GM18519 (cell line): Measurements from ENCODE around the gene HSPA4.
"Not testable (repeated sequence)": the region's sequence is repeated elsewhere in the genome, so short reads cannot be mapped to it uniquely, and the experiment has no call there.

Experiments used
- ATAC-seq: cut with Tn5 transposase; IDR thresholded peaks from one replicate; pipeline ENCODE4 v1.9.1; 2021; ENCODE audit warnings: mild to moderate bottlenecking, moderate library complexity; ENCODE audit not compliant: unreplicated experiment, low FRiP score

HSPA4 gene

DNA sequence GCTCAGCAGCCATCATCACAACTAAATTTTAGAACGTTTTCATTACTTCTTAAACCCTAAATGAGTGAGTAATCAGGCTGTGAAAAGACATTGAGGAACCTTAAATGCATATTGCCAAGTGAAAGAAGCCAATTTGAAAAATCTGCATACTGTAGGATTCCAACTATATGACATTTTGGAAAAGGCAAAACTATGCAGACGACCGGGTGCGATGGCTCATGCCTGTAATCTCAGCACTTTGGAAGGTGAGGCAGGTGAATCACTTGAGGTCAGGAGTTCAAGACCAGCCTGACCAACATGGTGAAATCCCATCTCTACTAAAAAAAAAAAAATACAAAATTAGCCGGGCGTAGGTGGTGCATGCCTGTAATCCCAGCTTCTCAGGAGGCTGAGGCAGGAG lies 33.4 kb downstream of the HSPA4 start:
- not testable (repeated sequence) for ATAC-seq

DNA sequence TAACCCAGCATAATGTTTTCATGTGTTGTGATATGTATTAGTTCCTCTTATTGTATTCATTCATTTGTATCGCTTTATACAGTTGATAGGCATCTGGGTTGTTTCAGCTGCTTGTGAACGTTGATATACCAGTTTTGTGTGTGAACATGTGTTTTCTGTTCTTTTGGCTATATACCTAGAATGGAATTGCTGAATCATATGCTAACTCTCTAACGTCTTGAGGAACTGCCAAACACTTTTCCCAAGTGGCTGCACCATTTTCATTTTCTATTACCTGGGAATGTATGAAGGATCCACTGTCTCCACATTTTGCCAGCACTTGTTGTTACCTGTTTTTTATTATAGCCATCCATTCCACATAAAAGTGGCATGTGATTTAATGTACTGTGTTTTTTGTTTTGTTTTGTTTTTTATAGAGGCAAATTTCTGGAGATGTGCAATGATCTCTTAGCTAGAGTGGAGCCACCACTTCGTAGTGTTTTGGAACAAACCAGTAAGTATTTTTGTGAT lies 34.6 kb downstream of the HSPA4 start:
- no peak for ATAC-seq

DNA sequence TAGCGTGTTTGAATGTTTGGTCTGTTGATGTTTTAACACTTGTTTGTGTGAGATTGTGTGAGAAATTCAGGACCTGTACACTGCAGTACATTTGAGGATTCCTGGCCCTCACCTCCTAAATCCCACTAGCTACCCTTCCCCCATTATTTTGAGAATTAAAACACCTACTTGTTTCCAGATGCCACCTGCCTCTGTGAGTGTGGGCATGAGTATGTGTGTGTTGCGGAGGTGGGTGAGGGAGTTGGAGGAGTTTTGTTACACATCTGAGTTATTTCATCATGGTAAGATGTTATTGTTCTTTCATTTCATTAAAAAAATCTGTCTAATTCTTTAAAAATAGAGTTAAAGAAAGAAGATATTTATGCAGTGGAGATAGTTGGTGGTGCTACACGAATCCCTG lies 36.3 kb downstream of the HSPA4 start:
- ATAC-seq, result no peak

DNA sequence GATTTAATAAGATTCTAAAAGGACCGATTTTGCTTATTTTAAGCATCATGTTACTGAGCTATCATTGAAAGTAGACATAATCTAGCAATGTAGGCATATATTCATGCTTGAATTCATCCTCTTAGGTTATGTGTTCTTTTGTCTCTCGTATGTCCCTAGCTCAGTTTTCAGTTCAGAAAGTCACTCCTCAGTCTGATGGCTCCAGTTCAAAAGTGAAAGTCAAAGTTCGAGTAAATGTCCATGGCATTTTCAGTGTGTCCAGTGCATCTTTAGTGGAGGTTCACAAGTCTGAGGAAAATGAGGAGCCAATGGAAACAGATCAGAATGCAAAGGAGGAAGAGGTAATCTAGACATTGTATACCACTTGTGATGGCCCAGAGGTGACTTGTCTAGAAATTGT lies 39.2 kb downstream of the HSPA4 start:
- ATAC-seq, result no peak

DNA sequence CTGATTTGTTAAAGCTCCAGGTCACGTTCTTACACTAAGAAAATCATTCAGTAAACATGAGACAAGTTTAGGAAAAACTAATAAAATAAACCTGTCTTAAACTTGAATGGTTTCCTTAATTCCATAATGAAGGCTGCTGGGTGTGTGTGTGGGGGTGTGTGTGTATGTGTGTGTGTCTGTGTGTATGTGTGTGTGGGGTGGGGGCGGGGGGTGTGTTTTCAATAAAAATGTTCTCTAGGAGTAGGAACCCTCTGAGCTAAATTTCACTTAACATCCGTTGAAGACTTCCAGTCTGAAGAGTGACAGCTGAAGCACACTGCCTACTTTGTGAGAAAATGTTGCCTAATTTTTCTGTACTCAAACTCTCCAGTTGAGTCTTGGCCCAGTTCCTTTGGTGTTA lies 54.5 kb downstream of the HSPA4 start:
- no peak for ATAC-seq

DNA sequence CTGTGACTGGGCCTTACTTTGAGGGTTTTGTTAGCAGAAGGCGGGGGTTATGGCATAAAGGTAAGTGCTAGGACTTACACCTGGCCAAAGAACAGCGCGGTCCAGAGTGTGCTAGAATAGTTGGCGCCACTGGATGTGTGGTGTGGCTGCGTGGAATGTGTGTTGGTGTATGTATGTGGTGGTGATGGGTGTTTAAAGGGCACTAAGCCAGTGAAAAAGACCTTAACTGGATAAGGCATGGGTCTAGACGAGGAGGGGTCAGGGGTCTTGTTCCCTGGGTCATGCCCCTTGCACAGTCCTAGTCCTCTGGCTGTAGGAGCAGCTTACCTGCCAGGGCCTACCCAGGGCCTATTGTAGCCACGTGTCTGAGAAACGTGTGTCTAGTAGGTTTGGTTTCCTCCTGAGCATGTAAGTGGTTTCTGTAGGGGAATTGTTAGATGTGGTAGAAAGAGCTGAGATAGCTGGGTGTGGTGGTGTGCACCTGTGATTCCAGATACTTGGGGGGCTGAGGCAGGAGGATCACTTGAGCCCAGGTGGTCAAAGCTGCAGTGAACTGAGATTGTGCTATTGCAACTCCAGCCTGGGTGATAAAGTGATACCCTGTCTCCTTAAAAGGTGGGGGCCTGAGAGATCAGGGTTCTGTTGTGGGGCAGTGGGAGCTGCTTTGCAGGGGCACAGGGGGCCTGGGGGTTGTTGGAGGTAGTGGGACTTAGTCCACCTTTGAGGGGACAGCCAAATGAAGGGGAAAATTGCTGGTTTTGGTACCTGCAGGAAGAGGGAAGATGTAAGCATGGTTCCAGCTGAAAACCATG lies 55.2 kb downstream of the HSPA4 start:
- ATAC-seq, result no peak

DNA sequence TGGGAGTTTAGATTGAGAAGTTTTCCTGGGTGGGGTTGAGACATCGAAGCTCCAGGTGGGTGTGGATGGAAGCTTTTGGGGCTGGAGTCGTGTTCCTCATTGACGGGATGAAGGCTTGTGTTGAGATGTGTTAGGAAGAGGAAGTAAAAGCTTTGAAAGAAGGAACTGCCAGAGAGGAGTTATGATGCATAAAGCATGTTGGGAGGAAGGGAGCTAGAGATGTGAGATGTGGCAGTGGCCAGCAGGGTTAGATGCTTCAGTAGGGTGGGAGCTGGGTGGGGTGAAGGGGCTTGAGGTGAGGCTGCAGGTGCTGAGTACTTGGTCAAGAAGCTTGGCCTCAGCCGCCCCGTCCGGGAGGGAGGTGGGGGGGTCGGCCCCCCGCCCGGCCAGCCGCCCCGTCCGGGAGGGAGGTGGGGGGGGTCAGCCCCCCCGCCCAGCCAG lies 56.7 kb downstream of the HSPA4 start:
- ATAC-seq, result no peak

DNA sequence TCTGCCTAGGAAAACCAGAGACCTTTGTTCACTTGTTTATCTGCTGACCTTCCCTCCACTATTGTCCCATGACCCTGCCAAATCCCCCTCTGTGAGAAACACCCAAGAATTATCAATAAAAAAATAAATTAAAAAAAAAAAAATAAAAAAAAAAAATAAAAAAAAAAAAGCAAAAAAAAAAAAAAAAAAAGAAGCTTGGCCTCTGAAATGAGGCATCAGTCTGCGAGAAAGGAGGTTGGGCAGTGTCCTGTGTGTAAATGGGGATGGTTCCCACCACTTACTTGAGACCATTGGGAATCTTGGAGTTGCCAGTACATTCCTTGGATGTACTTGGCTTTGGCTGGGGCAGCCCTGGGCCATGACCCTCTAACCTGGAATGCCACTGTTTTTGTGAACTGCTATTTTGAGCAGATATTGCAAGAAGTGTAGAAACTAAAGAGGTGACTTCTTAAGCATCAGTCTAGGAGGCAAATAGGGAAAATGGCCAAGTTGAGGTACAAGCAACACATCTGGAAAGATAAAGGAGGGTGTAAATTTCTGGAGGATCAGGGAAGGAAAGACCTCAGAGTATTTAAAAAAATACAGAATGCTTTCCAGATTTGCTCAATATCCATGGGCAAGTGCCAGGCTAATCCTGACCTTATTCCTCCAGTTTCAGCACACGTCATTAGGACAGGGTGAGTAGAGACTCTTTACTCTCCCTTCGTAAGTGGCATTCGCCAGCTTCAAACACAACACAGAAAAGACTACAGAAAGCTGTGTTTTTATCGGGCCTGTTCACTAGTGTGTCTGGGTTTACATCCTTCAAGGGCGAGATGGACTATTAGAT lies 58.1 kb downstream of the HSPA4 start:
- ATAC-seq, result no peak

DNA sequence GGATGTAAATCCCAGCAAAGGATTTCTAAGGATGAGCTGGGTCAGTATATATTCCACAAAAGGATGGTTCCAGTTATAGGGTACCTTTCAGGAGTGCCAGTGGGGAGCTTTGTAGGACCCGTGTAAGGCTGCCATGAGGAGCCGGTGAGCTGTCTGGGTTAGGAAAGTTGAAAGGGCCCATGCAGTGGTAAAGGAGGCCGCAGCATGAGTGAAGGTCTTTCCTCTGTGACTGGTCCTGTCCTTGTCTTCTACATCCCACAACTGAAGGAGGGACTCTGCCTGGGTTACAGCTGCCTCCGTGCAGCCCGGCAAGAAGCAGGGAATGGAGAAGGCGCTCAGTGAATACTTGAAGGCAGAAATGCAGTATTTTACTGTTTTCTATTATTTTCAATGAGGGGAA lies 58.9 kb downstream of the HSPA4 start:
- ATAC-seq, result no peak

DNA sequence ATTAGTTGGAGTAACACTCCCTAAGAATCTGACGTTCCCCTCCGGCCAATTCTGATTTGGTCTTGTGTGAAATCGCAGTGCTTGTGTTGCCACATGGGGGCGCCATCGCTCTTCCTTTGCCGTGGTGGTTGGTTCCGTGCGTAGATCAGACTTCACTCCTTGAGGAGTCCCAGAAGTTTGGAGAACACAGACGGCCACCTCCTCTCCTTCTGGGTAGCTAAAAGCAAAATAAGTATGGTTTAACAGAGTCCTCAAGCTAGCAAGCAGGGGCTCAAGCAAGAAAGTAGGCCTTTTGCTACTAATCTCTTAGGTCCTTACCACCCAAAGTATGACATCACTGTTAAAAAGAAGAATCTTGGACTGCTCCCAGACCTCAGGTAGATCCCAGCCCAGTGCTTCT lies 59.5 kb downstream of the HSPA4 start:
- ATAC-seq, result no peak

DNA sequence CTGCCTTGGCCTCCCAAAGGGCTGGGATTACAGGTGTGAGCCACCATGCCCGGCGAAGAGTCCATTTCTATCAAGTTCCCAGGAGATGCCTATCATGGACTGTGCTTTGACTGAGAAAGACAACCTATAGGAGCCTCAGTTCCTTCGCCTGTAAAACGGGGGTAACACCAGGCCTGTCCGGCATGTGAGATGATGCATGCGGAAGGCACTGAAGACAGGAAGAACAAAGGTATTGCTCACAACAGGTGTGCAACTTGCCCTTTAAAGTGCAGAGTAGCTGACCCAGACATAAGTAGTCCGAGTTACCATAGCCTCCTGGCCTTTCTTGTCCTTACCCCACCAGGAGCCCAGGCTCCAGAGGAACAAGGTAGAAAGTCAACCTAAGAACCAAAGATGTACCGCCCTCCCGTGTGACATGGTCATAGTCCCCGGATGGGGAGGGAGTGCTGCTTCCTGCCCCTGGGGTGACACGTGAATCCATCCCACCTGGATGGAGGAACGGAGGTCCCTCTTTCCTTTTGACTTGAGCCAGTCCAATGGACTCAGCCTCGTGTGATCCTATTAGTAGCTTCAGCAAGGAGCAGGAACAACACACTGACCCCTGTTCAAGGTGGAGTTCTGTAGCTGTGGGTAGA lies 60.3 kb downstream of the HSPA4 start:
- ATAC-seq, result no peak

DNA sequence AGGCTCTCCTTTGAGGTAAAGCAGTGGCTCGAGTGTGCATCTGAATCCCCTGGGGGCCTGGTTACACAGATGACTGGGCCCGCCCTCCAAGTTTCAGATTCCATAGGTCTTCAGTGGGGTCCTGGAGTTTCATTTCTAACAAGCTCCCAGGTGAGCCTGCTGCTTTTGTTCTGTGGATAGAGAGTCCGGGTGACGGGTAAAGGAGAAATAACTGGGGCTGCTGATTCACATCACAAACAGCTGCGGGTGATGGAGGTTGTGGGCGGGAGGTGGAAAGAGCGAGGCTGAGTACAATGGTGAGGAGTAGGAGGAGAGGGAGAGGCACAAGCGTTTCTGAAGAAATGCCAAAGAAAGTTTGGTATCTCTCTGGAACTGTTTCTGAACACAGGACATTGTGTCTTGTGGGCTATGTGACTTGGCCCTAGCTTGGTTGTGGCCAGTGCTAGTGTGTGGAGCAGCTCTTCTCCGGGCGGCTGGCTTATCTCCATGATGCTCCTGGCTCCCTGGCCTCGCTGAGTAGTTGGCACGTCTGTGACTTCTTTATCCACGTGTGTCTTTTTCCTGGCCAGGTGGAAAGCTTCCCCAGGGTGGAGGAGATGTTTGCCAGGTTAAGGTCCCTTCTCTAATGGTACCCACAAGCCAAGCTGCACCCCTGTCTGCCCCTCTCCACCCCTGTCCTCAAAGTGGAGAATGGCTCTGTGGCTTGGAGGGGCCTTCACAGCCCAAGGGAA lies 61.7 kb downstream of the HSPA4 start:
- no peak for ATAC-seq

DNA sequence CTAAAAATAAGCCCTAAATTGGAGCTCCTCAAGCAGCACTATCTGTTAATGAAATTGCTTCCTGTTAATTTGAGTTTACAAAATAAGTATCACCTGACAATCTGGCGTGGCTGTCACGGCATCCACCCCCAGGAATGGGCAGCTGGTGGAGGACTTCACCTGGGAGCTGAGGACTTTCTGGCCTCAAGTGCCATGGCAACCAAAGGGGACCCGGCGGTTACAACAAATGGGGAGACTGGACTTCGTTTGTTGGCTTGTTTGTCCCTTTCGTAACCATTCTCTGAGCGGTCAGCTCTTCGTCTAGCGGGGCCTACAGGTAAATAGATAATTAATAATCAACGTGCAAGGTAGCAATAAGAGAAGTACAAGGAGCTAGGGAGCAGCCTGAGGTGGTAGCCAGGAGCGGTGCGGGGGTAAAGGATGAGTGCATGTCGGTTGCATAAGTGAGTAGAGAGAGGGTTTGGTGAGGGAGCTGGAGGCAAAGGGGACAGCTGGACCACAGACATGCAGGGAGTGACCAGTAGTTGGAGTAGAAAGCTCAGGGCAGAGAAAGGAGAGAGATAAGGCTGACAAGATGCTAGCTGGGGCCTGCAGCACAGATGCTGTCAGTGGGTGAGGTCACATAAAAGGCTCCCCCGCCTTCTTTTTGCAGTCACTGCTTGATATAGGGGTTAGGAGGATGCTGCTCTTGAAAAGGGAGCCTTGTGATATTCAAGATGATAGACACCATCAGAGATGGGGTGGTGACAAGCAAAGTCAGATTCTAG lies 62.5 kb downstream of the HSPA4 start:
- no peak for ATAC-seq

DNA sequence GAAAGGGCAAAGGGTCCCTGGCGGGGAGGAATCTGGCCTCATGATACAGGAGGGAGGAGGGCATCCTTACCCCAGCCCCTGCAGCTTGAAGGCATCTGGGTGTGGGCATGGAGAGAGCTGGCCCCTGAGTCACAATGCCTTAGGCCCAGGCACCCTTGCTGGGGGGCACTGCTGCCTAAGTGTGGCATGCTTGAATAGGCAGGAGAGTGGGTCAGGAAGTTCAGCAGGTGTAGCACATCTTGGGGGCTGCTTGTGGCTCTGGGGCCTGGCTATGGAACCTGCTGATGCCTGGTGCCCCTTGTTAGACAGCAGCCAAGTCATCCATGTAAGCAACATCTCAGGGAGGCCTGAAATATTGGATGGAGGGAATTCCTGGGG lies 63.1 kb downstream of the HSPA4 start:
- no peak for ATAC-seq

DNA sequence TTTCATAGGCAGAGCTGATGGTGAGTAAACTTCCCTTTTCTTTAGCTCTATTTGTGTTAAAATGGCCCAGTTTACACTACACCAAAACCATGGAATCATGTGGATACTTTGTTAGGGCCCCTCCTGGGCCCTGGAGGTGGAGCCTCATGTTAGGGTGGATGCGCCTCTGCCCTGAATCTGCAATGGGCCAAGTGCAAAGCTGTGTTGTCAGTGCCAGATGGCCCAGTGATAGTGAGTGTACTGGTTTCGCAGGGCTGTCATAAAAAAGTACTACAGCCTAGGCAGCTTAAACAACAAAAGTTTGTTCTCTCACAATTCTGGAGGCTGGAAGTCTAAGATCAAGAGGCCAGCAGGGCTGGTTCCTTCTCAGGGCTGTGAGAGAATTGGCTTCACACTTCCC lies 64.8 kb downstream of the HSPA4 start:
- no peak for ATAC-seq

DNA sequence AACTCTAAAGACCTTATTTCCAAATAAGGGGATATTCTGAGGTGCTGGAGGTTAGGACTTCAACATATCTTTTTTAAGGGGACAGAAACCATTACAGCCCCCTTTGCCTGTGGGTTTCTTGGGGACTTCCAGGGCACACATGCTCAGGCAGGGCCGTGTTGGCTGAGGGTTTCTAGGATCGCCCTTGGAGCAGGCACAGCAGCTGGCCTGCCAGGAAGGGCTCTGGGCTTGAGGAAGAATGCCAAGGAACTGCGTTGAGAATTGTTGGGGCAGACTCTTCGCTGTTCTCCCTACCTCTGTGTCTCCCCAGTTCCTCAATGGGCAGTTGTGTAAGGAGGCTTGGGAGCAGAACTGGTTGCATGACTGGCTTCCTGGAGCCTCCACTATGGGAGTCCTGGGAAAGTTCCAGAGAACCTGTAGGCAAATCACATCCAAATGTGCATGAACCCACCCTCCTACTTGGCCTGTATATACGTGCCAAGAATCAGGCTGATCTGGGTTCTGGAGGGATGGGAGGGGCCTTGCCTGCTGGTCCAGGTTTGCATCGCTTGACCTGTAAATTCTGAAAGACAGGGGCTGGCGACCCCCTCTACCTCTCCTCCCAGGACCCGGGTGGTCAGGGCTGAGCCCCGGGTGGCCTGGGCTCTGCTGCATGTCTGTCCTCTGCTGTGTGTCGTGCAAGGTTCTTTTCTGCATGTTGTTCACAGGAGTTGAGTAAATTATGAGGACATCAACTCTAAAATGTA lies 65.5 kb downstream of the HSPA4 start:
- ATAC-seq, result no peak

DNA sequence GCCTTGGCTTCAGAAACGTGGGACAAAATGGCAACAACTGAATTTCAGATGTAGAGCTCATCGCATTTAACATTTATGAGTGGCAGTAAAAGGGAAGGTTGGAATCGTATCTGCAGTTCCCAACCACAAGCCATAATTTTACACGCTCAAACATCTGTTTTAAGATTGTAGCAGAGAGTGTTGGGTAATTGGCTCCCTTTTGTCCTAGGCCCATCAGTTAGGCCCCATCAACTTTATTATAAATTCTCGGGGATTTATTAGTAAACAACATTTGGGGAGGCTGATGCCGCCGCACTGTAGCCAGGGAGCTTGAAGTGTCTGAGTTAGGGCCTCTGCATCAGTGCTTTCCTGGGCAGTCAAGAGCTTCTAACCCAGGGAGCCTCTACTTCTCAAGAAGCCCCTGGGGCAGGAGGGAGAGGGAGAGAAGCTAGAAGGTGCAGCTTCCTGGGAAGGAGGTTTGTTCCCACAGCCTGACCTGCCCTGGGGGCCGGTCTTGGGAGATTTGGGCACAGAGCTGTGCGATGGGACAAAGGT lies 66.2 kb downstream of the HSPA4 start:
- no peak for ATAC-seq

DNA sequence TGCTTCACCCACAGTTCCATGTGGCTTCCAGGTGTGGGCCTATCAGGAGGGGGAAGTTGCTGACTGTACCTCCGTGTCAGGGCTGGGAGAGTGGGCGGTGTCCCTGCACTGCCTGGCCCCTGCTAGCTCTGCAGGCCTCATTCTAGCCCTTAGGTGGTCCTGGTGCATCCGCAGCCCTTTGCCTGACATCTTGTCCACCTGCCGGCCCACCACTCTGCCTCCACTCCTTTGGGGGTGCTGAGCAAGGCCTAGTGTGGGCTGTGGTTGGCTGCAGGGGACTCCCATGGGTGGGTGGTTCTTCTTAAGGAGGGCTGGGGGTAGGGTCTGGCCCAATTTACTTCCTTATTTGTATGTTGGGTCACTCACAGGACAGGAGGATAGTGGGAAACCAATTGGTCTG lies 66.9 kb downstream of the HSPA4 start:
- no peak for ATAC-seq

DNA sequence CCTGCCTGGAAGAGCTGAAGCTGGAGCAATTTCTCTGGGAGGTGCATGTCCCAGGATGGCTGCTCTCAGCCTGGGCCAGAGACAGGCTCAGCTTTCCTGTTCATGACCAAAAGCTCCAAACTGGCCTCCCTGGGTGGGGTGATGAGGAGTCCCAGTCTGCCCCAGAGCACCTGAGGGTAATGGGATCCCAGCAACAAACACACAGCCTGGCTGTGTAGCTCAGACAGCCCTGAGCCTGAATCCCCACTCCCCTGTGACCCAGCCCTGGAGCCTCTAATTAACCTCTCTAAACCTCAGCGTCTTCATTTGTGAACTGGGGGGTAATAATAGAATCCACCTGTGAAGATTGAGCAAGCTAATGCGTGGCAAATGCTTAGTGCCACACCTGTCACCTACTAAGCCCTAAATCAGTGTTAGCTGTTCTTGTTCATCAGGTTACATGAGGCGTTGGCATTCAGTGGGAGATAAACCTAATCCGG lies 67.5 kb downstream of the HSPA4 start:
- ATAC-seq, result no peak
